Breast epithelium (tissue), 3 donors: ENCODE results near the gene SELENOS.

Experiments
- CTCF ChIP-seq, 3 donors: fragments of 450-650 bp; IDR thresholded peaks; one replicate each; pipeline ENCODE4 v1.5.1; 2016 to 2017; ENCODE audit warnings: antibody characterized with exemption in 3 of 3, mild to moderate bottlenecking in 3 of 3, moderate library complexity in 3 of 3
- POLR2AphosphoS5 ChIP-seq, 3 donors: sonication (generic); formaldehyde crosslinking; IDR thresholded peaks; one replicate each; pipeline ENCODE4 v1.6.1; 2017; ENCODE audit warnings: antibody characterized with exemption in 3 of 3

DNA sequence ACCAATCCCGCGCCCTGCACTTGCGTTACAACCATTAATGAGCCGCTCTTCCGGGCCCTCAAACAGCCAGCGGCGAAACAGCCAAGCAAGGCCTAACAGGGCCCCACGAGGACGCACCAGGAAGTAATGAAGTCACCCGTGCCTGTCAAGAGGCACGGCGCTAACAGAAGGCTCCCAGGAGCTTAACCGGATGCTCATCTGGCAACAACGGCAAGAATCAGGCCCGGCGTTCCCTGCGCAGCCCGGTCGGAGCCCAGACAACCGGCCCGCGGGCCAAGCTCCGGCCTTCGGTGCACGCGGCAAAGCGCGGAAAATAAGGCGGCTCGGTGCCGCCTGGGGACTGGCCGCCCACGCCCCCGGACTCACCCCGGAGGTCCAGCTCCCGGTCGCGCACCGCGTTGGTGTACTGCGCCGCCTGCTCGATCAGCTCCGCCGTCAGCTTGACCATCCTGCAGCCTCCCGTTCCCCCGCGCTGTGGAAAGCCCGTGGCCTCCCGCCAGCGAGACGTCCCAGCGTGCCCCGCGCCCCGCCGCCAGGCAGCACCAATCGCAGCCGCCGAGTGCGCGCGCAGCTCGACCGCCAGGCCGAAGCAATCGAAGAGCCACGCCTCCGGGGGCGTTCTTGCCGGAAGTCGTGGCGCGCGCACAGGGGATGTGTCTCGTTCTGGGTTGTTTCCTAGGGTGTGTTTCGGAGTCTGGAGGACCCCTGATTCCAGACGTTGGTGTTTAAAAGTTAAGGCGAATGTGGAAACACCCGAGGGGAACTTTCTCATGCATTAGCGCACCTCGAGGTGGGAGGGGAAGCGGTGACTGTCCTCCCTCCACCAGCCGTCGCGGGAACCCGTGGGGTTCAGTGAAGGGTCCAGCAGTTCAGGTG is 17.7 kb upstream of the SELENOS start, which contains the start of gene SNRPA1:
- TF ChIP-seq POLR2AphosphoS5 (IDR thresholded peaks at IDR 0.05), result peak; percentile 85 to 94 (median 93)
- no peak for TF ChIP-seq CTCF (IDR thresholded peaks at IDR 0.05)
